Kidney (tissue), 14 donors: ENCODE data around the gene C6orf120. TPM values are rescaled to one million over a fixed set of nuclear protein-coding genes. Genes with fewer than 3 reads are reported as not detected.

ENCODE experiments used
- DNase-seq, 5 donors: peaks; one replicate each; pipeline ENCODE4 v3.0.0-alpha.2; 2013 to 2020
- FAIRE-seq: peaks from 2 replicates; lab custom pipeline; 2012; peaks lifted over from hg19 to GRCh38; lab: Jason Lieb, UNC
- H3K27ac ChIP-seq, 2 donors: one replicate each; pipeline ENCODE4 v1.7.0; 2013; ENCODE audit warnings: low read depth in 2 of 2, low read length in 2 of 2, inconsistent platforms in 1 of 2
- H3K27me3 ChIP-seq: one replicate; pipeline ENCODE4 v1.7.1; 2013; ENCODE audit warnings: low read length, inconsistent platforms; ENCODE audit not compliant: control insufficient read depth, insufficient read depth
- H3K36me3 ChIP-seq, 3 donors: one replicate each; pipeline versions ENCODE4 v1.7.0 to v1.7.1; 2013; ENCODE audit warnings: low read length in 3 of 3, control low read depth in 1 of 3, inconsistent platforms in 1 of 3; ENCODE audit not compliant: insufficient read depth in 3 of 3, control insufficient read depth in 2 of 3
- H3K4me1 ChIP-seq, 3 donors: one replicate each; pipeline versions ENCODE4 v1.7.0 to v1.7.1; 2013; ENCODE audit warnings: low read length in 3 of 3, inconsistent platforms in 1 of 3, low read depth in 1 of 3; ENCODE audit not compliant: control insufficient read depth in 2 of 3, insufficient read depth in 2 of 3
- H3K4me3 ChIP-seq, 3 donors: one replicate each; pipeline versions ENCODE4 v1.7.0 to v1.8.1; 2013; ENCODE audit warnings: low read length in 3 of 3, control low read depth in 1 of 3, inconsistent platforms in 1 of 3
- H3K9ac ChIP-seq, 3 donors: one replicate each; pipeline versions ENCODE4 v1.7.0 to v1.7.1; 2013; ENCODE audit warnings: low read length in 3 of 3, control low read depth in 1 of 3, inconsistent platforms in 1 of 3
- H3K9me3 ChIP-seq, 3 donors: one replicate each; pipeline versions ENCODE4 v1.7.0 to v1.7.1; 2013; ENCODE audit warnings: low read length in 3 of 3, control low read depth in 1 of 3, inconsistent platforms in 1 of 3; ENCODE audit not compliant: control insufficient read depth in 2 of 3, insufficient read depth in 1 of 3
- CTCF ChIP-seq: IDR thresholded peaks from 3 replicates; pipeline ENCODE4 v1.5.1; 2012; ENCODE audit warnings: mild to moderate bottlenecking, moderate library complexity, borderline replicate concordance; ENCODE audit not compliant: insufficient read depth; ENCODE audit errors: extremely low read depth
- intact Hi-C: fragments of 100-400 bp; cut with DNase I; formaldehyde crosslinking; loops from one replicate; pipeline ENCODE4 v1.11.1; 2022
- polyA plus RNA-seq: library from polyadenylated mRNA; stranded (reverse); fragments of 350-450 nt; fragmentation: Illumina TruSeq; extraction: RNeasy Lipid Tissue Mini Kit (QIAGEN cat#74804); gene quantifications from one replicate; pipeline ENCODE4 v1.2.3, GENCODE V29; 2014; ENCODE audit warnings: low read depth, low replicate concordance; ENCODE audit not compliant: insufficient read depth
- total RNA-seq: library from RNA; stranded (reverse); fragmentation: NEBNext Ultra II Directional; extraction: Animal tissue kit (Norgen Biotek cat#: 25700); gene quantifications from one replicate; pipeline ENCODE4 v1.2.1, GENCODE V29; 2021
- donor health status: control.
- donor health status: control.
- donor health status: control.
- donor health status: control.
- donor health status: control.
- donor health status: DM: yes; HTN: yes; CAD: no.
- donor health status: Normal renal cell carcinoma (clear cell type).

C6orf120 gene
- total and polyA plus RNA-seq, 2 donors from 2014 or later = 10.9 to 23.1 TPM

- Histone ChIP-seq H3K27me3 (no peaks in the 10 kb centered on the region), H3K36me3 (peaks cover 10 to 26% (median 19%) of the 10 kb centered on the region in 3 donors), H3K4me3 (no peak overlapping the region), H3K9ac (no peak overlapping the region), H3K27ac (no peak overlapping the region), H3K4me1 (no peaks in the 10 kb centered on the region), H3K9me3 (no peaks in the 10 kb centered on the region)
- intact Hi-C loops = no loop called here
- FAIRE-seq (no peak), DNase-seq (no peak)
- TF ChIP-seq CTCF = no peak
Measured at GRCh38 chr6:169666441-169666840, 35.5 kb upstream of the C6orf120 start.

DNA sequence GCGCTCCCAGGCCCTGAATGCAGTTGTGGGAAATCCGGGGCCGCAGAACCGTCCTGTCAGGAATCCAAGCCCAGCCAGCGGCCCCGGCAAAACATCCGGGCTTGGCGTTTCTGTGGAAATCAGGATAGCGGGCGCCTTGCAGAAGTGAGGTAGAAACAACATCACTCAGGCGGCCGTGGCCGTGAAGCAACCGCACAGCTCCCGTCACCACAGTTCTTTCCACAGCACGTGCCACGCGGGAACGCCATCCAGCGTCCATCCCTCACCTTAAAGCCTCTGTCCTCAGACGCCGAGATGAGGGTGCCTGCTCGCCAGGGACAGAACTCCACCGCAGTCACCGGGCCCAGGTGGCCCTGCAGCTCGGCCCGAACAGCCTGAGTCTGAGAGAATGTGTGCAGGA, 34.2 kb upstream of the C6orf120 start:
- TF ChIP-seq CTCF = no peak
- H3K27me3 ChIP-seq = no peaks in the 10 kb centered on the region
- no peaks in the 10 kb centered on the region for H3K9me3 ChIP-seq
- H3K4me1 ChIP-seq = no peaks in the 10 kb centered on the region
- no peak overlapping the region for H3K4me3 ChIP-seq
- intact Hi-C loops = no loop called here
- FAIRE-seq (no peak), DNase-seq (no peak)
- H3K36me3 ChIP-seq = peaks cover 7 to 32% (median 19%) of the 10 kb centered on the region in 3 donors
- H3K9ac ChIP-seq = no peak overlapping the region
- H3K27ac ChIP-seq = no peak overlapping the region

- TF ChIP-seq CTCF = no peak
- FAIRE-seq (no peak), DNase-seq (no peak)
- Histone ChIP-seq H3K27me3 (no peaks in the 10 kb centered on the region), H3K27ac (no peak overlapping the region), H3K36me3 (peaks cover 4 to 29% (median 13%) of the 10 kb centered on the region in 3 donors), H3K9me3 (no peaks in the 10 kb centered on the region), H3K4me3 (no peak overlapping the region), H3K4me1 (no peaks in the 10 kb centered on the region), H3K9ac (no peak overlapping the region)
- intact Hi-C loops = no loop called here
Measured at GRCh38 chr6:169668203-169668847, 33.6 kb upstream of the C6orf120 start.
